HG03196 (cell line): ENCODE measurements around the gene PLCH2.

ENCODE experiments used
- ATAC-seq: cut with Tn5 transposase; IDR thresholded peaks from one replicate; pipeline ENCODE4 v1.9.1; 2021; ENCODE audit not compliant: unreplicated experiment

Gene PLCH2

DNA sequence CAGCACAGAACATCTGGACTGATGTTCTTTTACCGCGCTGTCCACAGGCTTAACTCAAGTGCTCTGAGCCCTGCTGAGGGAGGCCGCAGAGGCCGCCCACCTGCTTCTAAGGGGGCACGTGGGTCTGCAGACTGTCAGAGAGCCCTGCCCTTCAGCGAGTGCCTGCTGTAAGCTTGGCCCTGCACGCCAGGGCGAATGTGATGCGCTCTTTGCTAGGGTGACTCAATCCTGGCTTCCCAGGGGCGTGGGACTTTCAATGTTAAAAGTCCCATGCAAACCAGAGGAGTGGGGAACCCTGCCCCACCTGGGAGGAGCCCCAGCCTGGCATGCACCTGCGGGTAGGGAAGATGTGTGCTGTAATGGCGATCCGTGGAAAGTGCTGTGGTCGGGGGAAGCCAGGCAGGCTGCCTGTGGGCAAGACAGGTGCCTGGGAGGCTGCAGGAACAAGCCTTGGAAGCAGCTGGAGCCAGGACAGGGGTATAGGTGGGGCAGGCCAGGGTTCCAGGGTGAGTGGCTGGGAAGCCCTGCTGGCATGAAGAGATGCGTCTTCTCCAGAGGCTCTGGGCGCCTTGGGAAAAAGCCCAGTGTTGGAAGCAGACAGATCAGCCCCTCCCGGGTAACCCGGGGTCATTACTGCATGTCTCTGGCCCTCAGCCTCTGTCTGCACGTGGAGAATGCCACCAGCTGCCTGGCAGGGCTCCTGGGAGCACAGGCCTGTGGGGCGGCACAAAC, 50.9 kb downstream of the PLCH2 start:
- ATAC-seq = peak; percentile 27

DNA sequence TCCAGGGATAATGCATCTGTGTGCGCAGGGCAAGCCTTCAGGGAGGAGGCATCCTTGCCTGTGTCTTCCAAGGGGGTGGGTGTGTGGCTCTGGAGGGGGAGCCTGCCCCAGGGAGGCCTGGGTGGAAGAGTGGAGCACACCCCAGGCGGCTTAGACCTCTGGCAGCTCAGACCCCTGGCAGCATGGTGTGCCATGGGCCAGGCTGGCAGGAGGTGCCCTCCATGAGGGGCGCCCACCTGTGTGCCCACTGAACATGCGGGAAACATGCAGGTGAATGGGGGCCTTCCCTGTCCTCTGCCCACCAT, 51.4 kb downstream of the PLCH2 start:
- ATAC-seq = no peak

DNA sequence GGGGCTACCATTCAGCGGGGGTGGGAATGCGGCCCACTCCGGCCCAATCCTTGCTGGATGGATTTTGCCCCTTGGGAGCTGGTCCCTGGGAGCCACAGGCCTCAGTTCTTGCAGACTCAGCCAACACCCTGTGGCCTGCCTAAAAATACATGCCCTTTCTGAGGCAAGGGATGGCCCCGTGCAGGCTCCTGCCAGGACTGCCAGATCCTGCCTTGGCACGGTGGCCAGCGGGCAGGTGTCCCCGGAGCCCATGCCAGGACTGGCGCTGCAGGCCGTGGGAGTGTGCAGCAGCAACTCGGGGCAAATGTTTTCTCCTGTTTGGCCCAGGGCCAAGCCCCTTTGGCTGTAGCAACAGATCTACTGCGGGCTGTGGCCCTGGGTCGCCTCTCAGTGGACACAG, 51.9 kb downstream of the PLCH2 start:
- ATAC-seq = no peak

DNA sequence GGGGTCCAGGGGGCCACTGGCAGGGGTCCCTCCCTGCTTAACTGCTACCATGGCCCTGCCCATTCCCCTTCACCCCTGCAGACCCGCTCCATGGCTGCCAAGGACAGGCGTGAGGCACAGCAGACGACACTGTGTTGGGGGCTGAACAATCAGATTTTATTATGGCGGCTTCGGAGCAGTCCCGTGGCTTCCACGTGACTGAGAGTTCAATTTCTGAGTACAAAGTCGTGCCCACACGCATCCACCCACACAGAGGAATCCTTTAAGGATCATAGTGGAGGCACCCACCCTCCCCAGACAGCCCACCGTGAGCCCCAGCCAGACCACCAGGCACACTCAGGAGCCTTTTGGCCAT, 52.5 kb downstream of the PLCH2 start:
- no peak for ATAC-seq

DNA sequence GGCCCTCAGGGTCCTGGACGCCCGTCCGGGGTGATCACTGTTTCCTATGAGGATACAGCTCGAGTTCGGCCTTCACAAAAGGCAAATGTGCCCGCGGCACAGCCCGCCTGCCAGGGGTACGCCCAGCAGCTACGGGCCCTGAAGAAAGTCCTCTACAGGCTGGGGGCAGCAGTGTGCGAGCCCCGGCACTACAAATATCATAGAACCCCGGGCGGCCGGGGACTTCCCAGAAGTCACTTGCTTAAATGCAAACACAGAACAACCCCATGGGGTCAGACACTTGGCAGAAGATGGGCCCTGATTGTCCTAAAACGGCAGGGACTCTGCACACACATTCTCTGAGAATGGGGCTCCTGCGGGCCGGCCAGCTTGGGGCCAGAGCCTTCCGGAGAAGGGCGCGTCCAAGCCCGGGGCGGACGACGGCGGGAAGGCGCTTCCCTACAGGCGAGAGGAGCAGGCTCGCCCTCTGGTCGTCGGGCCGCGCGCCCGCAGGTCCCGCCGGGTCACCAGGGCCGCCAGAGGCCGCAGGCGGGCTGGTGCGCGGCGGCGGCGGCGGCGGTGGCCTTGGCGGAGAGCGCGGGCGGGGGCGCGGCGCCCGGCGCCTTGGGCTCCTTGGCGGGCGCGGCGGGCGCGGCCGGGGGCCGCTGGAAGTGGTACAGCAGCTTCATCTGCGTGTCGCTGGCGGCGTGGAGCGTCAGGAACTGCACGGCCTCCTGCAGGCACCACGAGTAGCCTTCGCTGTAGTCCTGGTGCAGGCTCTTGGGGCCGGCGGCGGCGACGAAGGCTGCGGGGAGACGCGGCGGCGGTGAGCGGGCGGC, 53.1 kb downstream of the PLCH2 start:
- ATAC-seq = no peak

DNA sequence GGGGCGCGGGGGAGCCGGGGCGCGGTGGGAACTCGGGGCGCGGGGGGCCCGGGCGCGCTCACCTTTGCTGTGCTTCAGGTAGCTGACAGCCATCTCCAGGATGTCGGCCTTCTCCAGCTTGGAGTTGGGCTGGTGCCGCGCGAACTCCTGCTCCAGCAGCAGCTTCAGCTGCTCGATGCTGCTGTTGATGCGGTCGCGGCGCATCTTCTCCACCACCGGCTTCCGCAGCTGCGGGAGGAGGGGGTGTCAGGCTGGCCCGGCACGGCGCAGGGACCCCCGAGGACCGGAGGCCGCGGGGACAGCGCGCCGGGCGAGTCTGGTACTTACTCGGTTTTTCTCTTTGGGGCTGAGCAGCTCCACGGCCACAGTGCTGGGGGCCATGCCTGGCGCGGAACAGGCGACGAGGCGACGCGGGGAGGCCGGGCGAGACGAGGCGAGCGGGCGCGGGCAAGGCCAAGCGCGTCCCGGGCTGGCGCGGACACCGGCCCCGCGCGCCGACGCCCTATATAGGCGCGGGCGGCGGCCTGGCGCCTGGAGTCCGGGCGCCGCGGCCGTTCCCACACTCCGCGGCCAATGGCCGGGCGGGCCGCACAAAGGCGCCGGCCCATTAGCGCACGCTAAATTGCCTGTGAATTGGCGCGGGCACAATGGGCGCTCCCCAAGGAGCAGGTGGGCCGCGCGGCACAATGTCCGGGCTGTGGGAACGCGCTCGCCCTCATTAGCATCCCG, 53.9 kb downstream of the PLCH2 start, which contains the start of gene HES5:
HES5 (minus strand) TSS at position 480 of the 729 bp plus-strand sequence; CDS start at position 381, 99 bp downstream.
- no peak for ATAC-seq

DNA sequence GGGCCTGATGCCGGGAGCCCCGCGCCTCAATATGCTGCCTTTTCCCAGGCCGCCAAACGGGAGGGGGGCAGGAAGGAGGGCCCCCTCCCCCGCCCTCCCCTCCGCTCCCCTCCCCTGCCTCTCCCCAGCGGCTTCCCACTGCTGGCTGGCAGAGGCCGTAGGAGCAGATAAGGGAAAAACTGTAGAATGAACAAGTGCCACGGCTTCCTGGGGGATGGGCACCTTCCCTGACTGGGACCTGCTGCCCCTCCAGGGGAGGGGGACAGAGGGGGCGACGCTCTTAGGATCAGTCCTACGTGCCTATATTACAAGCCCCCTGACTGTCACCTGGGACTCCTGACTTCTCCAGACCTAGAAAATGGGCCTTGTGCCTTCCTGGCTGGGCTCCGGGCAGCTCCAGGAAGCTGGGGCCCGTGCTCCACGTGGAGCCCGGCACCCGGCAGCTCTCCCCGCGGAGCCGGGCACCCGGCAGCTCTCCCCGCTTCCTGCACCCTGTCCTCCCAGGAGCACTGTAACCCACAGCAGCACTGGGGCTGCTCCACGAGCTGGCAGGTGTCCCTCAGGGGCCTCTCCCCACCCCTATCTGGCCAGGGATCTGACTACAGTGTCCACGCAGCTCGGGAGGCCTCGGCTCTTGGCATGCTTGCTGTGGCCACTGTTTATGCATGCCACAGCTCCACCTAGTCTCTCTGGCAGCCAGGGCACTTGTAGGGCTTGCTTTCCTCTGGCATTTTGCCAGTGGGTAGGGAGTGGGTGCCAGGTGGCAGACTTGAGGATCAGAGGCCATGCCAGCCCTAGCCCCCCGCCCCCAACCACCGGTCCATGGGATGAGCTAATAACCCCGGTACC, 54.6 kb downstream of the PLCH2 start:
- ATAC-seq = no peak

DNA sequence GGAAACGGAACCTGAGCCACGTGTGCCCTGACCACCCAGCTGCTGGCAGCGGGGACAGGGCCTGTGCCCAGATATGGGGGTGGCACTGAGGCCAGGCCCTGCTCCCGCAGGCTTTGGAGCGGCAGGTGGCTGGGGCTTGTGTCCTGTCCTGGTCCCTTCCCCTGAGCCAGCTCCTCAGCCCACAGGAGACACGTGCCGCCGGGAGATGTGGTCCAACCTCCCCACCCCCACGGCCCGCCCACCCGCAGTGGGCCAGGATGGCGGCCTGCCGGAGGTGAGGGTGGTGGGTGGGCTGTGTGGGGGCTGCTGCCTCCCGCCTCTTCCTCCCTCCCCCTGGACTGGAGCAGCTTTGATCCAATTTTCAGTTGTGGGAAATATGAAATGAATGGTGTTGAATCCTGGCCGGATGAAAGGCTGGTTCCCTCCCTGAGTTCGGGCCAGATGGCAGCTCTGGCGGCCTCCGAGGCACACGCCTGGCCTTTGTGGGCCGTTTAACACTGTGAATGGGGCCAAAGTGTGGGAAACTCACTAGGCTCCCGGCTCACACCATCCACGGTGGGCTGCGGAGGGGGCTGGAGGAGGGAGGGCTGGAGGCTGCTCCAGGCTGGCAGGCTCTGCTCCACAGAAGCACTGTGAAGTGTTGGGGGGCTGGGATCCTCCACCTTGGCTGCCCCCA, 56.5 kb downstream of the PLCH2 start:
- ATAC-seq = no peak

DNA sequence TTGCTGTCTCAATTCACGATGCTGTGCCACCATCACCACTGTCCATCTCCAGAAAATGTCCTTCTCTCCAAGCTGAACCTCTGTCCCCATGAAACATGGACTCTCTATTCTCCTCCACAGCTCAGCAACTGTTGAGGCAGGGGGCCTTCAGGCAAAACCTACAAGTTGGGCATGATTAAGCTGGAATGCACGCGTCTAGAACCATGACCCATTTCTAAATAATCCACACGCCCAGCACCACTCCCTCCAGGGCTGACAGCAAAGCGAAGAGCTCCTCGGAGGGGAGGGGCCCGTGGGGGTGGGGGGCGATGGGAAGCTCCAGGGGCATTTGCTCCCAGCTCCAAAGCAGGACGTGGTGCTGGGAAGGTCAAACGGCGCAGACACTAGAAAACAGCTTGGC, 57.3 kb downstream of the PLCH2 start:
- no peak for ATAC-seq

DNA sequence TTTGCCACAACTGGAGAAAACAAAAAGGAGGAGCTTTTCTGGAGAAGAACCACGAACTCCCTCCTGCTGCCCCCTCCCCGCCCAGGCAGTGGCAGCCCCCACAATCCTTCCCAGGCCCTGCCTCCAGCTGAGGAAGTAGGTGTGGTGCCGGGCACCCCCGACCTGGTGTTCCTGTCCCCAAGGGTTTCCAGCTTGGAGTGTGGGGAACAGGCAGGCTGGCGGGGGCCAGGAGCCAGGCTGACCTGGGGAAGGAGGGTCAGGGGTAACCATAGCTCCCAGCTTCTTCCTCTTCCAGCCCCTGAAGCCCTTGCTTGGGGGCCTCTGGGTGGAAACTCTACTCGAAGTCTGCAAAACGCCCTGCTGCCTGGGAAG, 58.2 kb downstream of the PLCH2 start:
- no peak for ATAC-seq

DNA sequence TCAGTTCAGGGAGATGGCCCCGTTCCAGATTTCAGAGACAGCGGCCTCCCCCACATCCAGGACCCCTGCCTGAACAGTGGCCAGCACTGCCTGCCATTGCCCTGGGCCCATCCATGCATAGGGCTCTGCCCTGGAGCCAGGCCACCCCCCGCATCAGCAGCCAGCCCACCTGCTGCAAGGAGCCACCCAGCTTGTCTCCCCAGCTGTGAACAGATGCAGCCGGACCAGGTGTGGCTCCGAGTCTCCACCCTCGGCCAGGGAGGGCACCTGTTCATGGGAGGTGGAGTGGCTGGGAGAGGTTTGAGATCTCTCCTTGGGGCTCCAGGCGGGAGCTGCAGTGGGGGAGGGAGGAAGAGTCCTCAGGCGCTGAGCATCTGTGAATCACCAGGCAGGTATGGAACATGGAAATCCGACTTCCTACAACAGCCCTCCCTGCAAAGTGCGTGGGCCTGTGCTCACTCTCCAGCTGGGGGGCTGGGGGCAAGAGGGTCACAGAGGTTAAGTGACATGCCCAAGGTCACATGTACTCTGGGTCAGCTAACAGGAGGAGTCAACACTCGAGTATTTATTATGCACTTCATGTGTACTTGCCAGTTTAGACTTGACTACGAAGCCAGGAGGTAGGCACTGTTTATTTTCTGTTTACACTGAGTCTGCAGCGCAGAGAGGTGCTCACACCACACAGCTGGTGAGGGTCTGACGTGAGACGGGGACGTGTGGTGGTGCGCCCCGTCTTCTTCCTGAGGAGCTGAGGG, 58.8 kb downstream of the PLCH2 start:
- no peak for ATAC-seq

DNA sequence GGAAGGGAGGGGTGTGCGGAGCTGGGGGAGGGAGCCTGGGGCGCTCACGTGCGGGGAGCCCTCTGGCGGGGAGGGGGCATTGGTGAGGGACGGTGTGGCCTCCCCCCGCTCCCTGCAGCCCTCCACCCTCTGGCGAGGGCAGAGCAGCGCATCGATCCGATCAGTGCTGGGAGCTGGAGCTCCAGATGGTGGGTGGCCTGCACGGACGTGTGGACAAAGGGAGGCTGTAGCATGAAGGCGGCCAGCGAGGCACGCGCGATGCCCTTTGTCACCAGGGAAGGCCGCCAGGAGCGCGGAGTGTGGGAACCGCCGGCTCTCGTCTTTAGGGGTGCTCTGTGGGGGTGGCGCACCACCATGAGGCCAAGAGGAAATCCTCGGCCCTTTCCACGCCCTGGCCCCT, 59.4 kb downstream of the PLCH2 start:
- ATAC-seq = no peak

DNA sequence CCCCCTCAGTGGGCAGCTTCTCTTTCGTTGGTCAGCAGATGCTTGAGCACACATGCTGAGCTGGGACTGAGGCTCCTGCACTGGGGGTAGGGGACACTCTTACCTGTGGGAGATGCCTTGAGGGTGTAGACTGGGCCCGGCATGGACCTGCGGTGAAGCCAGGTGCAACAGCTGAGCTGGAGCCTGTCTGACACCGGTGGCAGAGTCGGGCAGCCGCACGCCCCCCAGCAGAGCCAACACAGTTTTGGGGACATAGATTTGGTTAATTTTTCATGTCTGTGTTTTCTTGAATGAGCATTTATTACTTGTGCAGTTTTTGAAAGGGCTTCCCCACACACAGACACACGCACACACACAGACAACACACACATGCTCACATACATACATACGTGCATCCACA, 59.9 kb downstream of the PLCH2 start:
- ATAC-seq = no peak

DNA sequence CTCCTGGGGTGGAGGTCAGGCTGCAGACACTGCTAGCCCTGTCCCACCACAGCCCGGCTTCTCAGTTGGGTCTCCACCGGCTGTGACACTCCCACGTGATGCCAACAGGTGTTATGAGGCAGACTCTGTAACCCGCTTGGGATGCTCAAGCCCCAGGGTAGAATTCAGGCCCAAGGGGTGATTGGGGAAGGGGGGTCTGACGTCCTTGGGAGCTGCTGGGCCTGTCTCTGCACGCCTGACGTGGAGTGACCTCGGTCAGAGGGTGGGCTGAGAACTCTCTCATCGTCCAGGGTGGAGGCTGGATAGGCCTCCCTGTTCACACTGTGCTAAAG, 61.7 kb downstream of the PLCH2 start:
- no peak for ATAC-seq

DNA sequence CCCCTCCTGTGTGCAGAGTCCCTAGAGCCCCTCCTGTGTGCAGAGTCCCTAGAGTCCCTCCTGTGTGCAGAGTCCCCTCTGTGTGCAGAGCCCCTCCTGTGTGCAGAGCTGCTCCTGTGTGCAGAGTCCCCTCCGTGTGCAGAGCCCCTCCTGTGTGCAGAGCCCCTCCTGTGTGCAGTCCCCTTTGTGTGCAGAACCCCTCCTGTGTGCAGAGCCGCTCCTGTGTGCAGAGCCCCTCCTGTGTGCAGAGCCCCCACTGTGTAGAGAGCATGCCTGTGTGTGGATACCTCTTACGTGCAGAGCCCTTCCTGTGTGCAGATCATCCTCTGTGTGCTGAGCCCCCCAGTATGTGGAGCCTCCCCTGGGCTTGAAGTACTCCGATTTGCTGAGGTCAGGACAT, 62.3 kb downstream of the PLCH2 start:
- no peak for ATAC-seq

DNA sequence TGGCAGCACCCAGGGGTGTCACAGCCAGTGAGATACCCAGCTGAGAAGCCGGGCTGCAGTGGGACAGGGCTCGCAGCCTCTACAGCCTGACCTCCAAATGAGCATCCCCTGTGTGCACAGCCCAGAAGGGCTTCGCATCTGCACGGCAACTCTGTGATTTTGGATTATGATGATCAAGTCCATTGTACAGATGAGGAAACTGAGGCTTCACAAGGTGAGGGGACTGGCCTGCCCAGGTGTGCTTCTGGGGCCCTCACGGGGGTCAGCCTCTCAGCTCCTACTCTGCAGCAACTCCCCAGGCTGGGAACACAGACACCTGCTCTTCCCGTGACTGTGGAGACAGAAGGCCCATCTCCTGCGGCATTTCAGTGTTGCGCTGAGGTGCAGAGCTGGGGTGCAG, 62.8 kb downstream of the PLCH2 start:
- ATAC-seq = no peak

DNA sequence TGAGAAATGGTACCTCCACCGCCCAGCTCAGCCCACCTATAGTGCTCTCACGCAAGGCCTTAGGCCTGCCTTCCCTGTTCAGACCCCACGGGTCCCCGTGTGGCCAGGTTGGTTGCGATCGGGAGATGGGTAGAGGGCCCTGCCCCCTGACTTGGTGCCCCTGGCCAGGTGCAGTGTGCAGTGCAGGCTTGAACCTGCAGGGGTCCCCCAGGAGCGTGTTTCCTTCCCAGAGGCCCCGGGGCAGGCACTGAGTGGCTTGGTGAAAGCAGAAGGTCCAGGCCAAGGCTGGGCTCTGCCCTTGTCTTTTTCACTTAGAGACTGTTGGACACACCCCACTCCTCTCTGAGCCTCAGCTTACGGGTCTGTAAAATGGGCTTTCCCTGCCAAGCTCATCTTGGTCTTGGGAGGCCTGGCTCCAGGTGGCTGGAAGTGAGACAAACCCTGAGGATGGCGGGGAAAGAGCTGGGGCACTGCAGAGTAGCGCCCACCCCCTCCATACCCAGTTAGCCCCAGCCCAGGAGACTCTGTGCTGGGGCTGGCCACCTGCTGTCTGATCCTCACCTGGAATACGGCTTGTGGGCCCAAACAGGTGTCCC, 63.3 kb downstream of the PLCH2 start:
- no peak for ATAC-seq

DNA sequence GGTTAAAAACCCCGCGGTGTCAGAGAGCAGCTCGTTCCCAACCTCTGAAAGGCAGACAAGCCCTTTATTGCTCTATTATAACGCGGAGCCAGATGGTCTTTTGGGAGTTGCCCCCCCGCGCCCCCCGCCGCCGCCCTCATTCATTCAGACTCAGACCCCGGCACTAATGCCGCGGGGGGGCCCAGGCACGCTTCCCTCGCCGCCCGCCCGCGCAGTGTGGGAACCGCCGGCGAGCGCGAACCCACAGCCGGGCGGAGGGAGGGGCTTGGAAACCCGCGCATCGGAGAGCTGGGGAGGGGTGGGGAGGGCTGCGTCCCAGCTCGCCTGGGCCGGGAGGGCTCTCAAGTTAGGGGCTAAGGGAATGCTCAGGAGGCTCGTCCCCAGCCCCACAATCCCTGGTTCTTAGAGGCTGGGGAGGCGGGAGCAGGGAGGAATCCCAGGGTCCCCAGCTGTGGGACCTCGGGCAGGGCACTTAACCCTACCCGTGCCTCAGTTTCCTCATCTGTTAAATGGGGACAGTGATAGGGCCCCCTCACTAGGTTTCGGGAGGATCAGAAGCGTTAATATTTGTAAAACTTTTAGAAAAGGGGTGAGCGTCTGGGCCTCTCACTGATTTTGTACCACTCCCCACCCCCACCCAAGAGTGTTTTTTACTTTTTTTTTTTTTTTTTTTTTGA, 64.9 kb downstream of the PLCH2 start:
- ATAC-seq = no peak

DNA sequence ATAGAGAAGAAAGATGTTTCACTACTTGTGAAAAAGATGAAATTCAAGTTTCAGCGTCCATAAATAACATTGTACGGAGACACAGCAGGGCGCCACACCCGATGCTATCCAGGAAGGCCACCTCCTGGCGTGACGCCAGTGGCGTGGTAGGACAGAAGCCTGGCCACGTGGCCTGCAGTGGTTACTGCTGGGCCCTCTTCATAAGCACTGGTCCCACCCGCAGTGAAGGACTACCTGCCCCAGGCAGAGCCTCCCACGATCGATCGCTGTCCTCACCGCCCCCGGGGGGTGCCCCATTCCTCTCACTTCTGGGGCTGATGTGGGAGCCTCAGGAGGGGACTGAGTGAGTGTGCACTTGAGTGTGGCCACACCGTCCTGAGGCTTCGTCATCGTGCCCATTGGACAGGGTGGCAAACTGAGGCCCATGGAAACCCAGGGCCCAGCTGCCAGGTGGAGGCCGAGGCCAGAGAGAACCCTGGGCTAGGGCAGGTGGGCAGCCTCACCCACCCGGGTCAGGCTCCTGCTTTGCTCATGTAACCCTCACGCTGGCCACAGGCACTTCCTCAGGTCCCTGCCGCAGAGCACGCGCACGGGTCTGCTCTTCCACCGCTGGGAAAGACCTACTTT, 65.6 kb downstream of the PLCH2 start:
- ATAC-seq = no peak
